ENCODE measurements around the gene NFIC. TPM values are rescaled to one million over a fixed set of nuclear protein-coding genes. Genes with fewer than 3 reads are reported as not detected.

NFIC gene
- total RNA-seq, 4 donors from 2014 or later: 34.7 to 191 (median 64.9) TPM

- no peaks in the 10 kb centered on the region for H3K27me3 ChIP-seq
- no peak overlapping the region for H3K4me3 ChIP-seq
- no peaks in the 10 kb centered on the region for H3K9me3 ChIP-seq
- H3K36me3 ChIP-seq: no peaks in the 10 kb centered on the region
- peaks cover 0 to 45% (median 10%) of the 10 kb centered on the region in 4 donors for H3K4me1 ChIP-seq
- no peak for TF ChIP-seq POLR2A (IDR thresholded peaks at IDR 0.05)
- no peak for TF ChIP-seq CTCF (IDR thresholded peaks at IDR 0.05)
- H3K27ac ChIP-seq: peak overlapping the region in 1 of 4 donors; percentile 94
- no peak for DNase-seq
Observed at GRCh38 chr19:3363841-3364500, 2.4 kb upstream of the NFIC start.

- H3K27me3 ChIP-seq: no peaks in the 10 kb centered on the region
- H3K4me3 ChIP-seq: no peak overlapping the region
- no peak for DNase-seq
- H3K4me1 ChIP-seq: peaks cover 0 to 47% (median 12%) of the 10 kb centered on the region in 4 donors
- H3K9me3 ChIP-seq: no peaks in the 10 kb centered on the region
- peak overlapping the region in 2 of 4 donors; percentile 94 to 96 for H3K27ac ChIP-seq
- no peaks in the 10 kb centered on the region for H3K36me3 ChIP-seq
- no peak for TF ChIP-seq POLR2A (IDR thresholded peaks at IDR 0.05)
- no peak for TF ChIP-seq CTCF (IDR thresholded peaks at IDR 0.05)
Observed at GRCh38 chr19:3364501-3364858, 1.9 kb upstream of the NFIC start.

- no peak for DNase-seq
- peak overlapping the region; percentile 58 to 92 (median 69) for H3K4me3 ChIP-seq
- peak overlapping the region; percentile 84 to 96 (median 94) for H3K27ac ChIP-seq
- H3K9me3 ChIP-seq: no peaks in the 10 kb centered on the region
- H3K27me3 ChIP-seq: no peaks in the 10 kb centered on the region
- peaks cover 0 to 54% (median 14%) of the 10 kb centered on the region in 4 donors for H3K4me1 ChIP-seq
- no peaks in the 10 kb centered on the region for H3K36me3 ChIP-seq
- no peak for TF ChIP-seq POLR2A (IDR thresholded peaks at IDR 0.05)
- TF ChIP-seq CTCF (IDR thresholded peaks at IDR 0.05): no peak
Observed at GRCh38 chr19:3365093-3365835, 1.1 kb upstream of the NFIC start.

- H3K27ac ChIP-seq: peak overlapping the region; percentile 84 to 96 (median 94)
- no peaks in the 10 kb centered on the region for H3K27me3 ChIP-seq
- peak overlapping the region; percentile 58 to 92 (median 69) for H3K4me3 ChIP-seq
- H3K4me1 ChIP-seq: peaks cover 0 to 53% (median 14%) of the 10 kb centered on the region in 4 donors
- no peaks in the 10 kb centered on the region for H3K36me3 ChIP-seq
- DNase-seq: no peak
- no peaks in the 10 kb centered on the region for H3K9me3 ChIP-seq
- TF ChIP-seq POLR2A (IDR thresholded peaks at IDR 0.05) (no peak), CTCF (IDR thresholded peaks at IDR 0.05) (no peak)
Observed at GRCh38 chr19:3366753-3367627, 607 bp downstream of the NFIC start.

- Histone ChIP-seq H3K36me3 (no peaks in the 10 kb centered on the region), H3K4me1 (peaks cover 0 to 46% (median 14%) of the 10 kb centered on the region in 4 donors), H3K27me3 (no peaks in the 10 kb centered on the region), H3K4me3 (peak overlapping the region; percentile 58 to 92 (median 69)), H3K27ac (peak overlapping the region; percentile 84 to 96 (median 94)), H3K9me3 (no peaks in the 10 kb centered on the region)
- no peak for DNase-seq
- TF ChIP-seq CTCF (IDR thresholded peaks at IDR 0.05) (no peak), POLR2A (IDR thresholded peaks at IDR 0.05) (no peak)
Observed at GRCh38 chr19:3367628-3368440, 1.5 kb downstream of the NFIC start.

Measured in Peyer's patch (tissue), 4 donors.